ENCODE results near the gene TSC1. TPM values are rescaled to one million over a fixed set of nuclear protein-coding genes. Genes with fewer than 3 reads are reported as not detected.

TSC1 gene
- total RNA-seq, 1 donor, result 68.4 TPM

DNA sequence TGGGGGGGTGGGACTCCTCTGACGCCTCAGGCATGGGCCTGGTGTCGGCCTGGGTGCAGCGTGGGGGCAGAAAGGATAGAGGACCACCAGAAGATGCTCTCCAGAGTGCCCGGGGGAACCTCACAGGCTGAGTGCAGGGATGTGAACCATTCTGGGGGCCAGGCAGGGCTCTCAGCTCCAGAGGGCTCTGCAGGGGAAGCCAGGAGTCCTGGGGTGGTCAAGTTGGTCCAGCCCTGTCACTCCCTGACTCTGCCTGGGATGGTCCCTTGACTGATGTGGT is 40.6 kb upstream of the TSC1 start:
- Histone ChIP-seq H3K9me3 (ENCODE audit: low read depth, low read length) (no peaks in the 10 kb centered on the region), H3K27ac (ENCODE audit: low read depth, low read length) (no peak overlapping the region), H3K27me3 (ENCODE audit: insufficient read depth, low read length) (peaks cover 30% of the 10 kb centered on the region), H4K20me1 (ENCODE audit: insufficient read depth, low read length) (no peaks in the 10 kb centered on the region), H3K79me2 (ENCODE audit: insufficient read depth, low read length) (no peaks in the 10 kb centered on the region), H3K4me2 (ENCODE audit: insufficient read depth, low read length) (no peak overlapping the region), H3K4me3 (ENCODE audit: insufficient read depth, low read length) (no peak overlapping the region), H2AFZ (ENCODE audit: low read length) (no peak overlapping the region), H3K4me1 (ENCODE audit: insufficient read depth, low read length) (no peaks in the 10 kb centered on the region), H3K36me3 (ENCODE audit: insufficient read depth, low read length) (no peaks in the 10 kb centered on the region)
- DNase-seq (ENCODE audit: insufficient read length, low spot score, missing footprints), result peak; percentile 68
- TF ChIP-seq, protein P1, sequence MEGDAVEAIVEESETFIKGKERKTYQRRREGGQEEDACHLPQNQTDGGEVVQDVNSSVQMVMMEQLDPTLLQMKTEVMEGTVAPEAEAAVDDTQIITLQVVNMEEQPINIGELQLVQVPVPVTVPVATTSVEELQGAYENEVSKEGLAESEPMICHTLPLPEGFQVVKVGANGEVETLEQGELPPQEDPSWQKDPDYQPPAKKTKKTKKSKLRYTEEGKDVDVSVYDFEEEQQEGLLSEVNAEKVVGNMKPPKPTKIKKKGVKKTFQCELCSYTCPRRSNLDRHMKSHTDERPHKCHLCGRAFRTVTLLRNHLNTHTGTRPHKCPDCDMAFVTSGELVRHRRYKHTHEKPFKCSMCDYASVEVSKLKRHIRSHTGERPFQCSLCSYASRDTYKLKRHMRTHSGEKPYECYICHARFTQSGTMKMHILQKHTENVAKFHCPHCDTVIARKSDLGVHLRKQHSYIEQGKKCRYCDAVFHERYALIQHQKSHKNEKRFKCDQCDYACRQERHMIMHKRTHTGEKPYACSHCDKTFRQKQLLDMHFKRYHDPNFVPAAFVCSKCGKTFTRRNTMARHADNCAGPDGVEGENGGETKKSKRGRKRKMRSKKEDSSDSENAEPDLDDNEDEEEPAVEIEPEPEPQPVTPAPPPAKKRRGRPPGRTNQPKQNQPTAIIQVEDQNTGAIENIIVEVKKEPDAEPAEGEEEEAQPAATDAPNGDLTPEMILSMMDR (IDR thresholded peaks at IDR 0.05; ENCODE audit: extremely low read depth, low read depth, low read length), result no peak

DNA sequence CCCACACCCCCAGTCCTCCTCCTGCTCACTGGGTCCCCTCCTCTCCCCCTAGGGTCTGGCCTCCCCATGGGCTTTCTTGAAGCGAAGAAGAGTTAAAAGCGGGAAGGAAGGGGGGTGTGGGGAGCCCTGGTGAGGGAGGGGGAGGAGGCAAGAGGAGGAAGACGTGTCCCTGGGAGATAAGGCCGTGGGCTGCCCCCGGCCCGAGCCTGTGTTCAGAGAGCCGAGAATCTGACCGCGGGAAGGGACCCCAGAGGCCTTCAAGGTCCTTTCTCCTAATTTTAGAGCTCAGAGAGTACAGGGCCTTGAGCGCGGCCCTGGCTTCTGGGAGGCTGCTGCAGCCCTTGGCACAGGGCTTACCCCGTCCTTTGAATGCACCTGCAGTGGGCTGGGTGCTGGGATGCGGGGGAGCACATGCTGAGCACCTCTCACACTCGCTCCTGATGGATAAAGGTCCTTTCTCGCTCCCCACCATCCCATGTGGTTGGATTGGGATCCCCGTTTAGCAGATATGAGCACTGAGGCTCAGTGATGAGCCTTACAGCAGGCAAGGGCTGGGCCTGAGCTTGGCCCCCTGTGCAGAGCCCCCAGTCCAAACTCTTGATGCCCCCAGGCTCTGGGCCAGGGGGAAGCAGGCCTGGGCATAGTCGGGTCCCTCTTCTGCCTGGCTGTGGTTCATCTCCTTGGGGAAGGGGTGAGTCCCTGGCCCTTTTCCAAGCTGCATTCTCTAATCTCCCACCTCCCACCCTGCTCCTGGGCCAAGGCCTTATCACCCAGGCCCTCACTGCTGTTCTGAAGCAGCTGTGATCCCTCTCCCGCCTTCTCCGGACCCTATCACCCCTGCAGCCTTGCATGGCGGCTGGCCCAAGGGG is 40.0 kb upstream of the TSC1 start:
- Histone ChIP-seq H3K79me2 (ENCODE audit: insufficient read depth, low read length) (no peaks in the 10 kb centered on the region), H4K20me1 (ENCODE audit: insufficient read depth, low read length) (no peaks in the 10 kb centered on the region), H2AFZ (ENCODE audit: low read length) (no peak overlapping the region), H3K36me3 (ENCODE audit: insufficient read depth, low read length) (no peaks in the 10 kb centered on the region), H3K27me3 (ENCODE audit: insufficient read depth, low read length) (peaks cover 35% of the 10 kb centered on the region), H3K9me3 (ENCODE audit: low read depth, low read length) (no peaks in the 10 kb centered on the region), H3K4me1 (ENCODE audit: insufficient read depth, low read length) (no peaks in the 10 kb centered on the region), H3K4me2 (ENCODE audit: insufficient read depth, low read length) (no peak overlapping the region), H3K4me3 (ENCODE audit: insufficient read depth, low read length) (no peak overlapping the region), H3K27ac (ENCODE audit: low read depth, low read length) (no peak overlapping the region)
- peak; percentile 69 for DNase-seq (ENCODE audit: insufficient read length, low spot score, missing footprints)
- TF ChIP-seq, protein P1 (IDR thresholded peaks at IDR 0.05; ENCODE audit: extremely low read depth, low read depth, low read length), result no peak

- H3K4me2 ChIP-seq (ENCODE audit: insufficient read depth, low read length), result no peak overlapping the region
- no peaks in the 10 kb centered on the region for H3K36me3 ChIP-seq (ENCODE audit: insufficient read depth, low read length)
- H3K27ac ChIP-seq (ENCODE audit: low read depth, low read length), result no peak overlapping the region
- peaks cover 40% of the 10 kb centered on the region for H3K27me3 ChIP-seq (ENCODE audit: insufficient read depth, low read length)
- no peak overlapping the region for H2AFZ ChIP-seq (ENCODE audit: low read length)
- no peaks in the 10 kb centered on the region for H3K9me3 ChIP-seq (ENCODE audit: low read depth, low read length)
- H3K4me1 ChIP-seq (ENCODE audit: insufficient read depth, low read length), result no peaks in the 10 kb centered on the region
- TF ChIP-seq, protein P1 (IDR thresholded peaks at IDR 0.05; ENCODE audit: extremely low read depth, low read depth, low read length), result no peak
- DNase-seq (ENCODE audit: insufficient read length, low spot score, missing footprints), result peak; percentile 68
- no peaks in the 10 kb centered on the region for H4K20me1 ChIP-seq (ENCODE audit: insufficient read depth, low read length)
- H3K79me2 ChIP-seq (ENCODE audit: insufficient read depth, low read length), result no peaks in the 10 kb centered on the region
- no peak overlapping the region for H3K4me3 ChIP-seq (ENCODE audit: insufficient read depth, low read length)
These were observed 39.2 kb upstream of the TSC1 start for GRCh38 chr9:132983491-132984201.

DNA sequence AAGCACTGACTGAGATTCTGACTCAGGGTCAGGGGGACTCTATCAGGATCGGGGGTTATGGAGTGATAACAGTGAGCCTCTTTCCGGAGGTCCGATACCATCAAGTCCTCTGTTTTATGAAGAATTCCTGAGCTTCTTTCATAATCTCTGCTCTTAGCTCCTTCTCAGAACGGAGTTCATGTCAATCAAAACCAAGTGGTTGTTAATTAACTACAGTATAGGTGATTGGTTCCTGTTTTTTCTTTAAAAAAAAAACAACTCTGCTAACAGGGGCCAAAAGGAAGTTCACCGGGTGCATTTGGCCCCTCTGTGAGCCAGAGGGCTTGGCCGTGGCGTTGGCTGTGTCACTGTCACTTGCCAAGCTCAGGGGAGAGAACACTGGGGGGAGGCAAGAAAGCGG is 38.0 kb upstream of the TSC1 start:
- no peaks in the 10 kb centered on the region for H3K9me3 ChIP-seq (ENCODE audit: low read depth, low read length)
- no peak overlapping the region for H3K4me2 ChIP-seq (ENCODE audit: insufficient read depth, low read length)
- no peak overlapping the region for H3K4me3 ChIP-seq (ENCODE audit: insufficient read depth, low read length)
- no peak overlapping the region for H2AFZ ChIP-seq (ENCODE audit: low read length)
- DNase-seq (ENCODE audit: insufficient read length, low spot score, missing footprints), result peak; percentile 34
- TF ChIP-seq, protein P1 (IDR thresholded peaks at IDR 0.05; ENCODE audit: extremely low read depth, low read depth, low read length), result no peak
- H4K20me1 ChIP-seq (ENCODE audit: insufficient read depth, low read length), result no peaks in the 10 kb centered on the region
- H3K4me1 ChIP-seq (ENCODE audit: insufficient read depth, low read length), result no peaks in the 10 kb centered on the region
- H3K79me2 ChIP-seq (ENCODE audit: insufficient read depth, low read length), result no peaks in the 10 kb centered on the region
- peaks cover 47% of the 10 kb centered on the region for H3K27me3 ChIP-seq (ENCODE audit: insufficient read depth, low read length)
- no peak overlapping the region for H3K27ac ChIP-seq (ENCODE audit: low read depth, low read length)
- H3K36me3 ChIP-seq (ENCODE audit: insufficient read depth, low read length), result no peaks in the 10 kb centered on the region

Data from osteoblast (primary cell).